ENCODE measurements around the gene CLRN1. TPM values are rescaled to one million over a fixed set of nuclear protein-coding genes. Genes with fewer than 3 reads are reported as not detected.

The CLRN1 gene
- total RNA-seq, 2 experiments from 2014 or later = not detected

- no peak for DNase-seq (ENCODE audit: low spot score)
- Histone ChIP-seq H3K9me2 (ENCODE audit: insufficient read depth, low read length) (no peaks in the 10 kb centered on the region), H3K79me2 (ENCODE audit: insufficient read depth, low read depth, low read length) (no peaks in the 10 kb centered on the region), H3K9me3 (ENCODE audit: low read length) (no peaks in the 10 kb centered on the region), H3K4me2 (ENCODE audit: low read length) (no peak overlapping the region), H2AFZ (ENCODE audit: low read length) (no peak overlapping the region), H3K4me1 (ENCODE audit: insufficient read depth, low read length, poor library complexity, severe bottlenecking) (no peaks in the 10 kb centered on the region), H3K27ac (ENCODE audit: low read depth, low read length, poor library complexity, severe bottlenecking) (no peak overlapping the region), H3K36me3 (ENCODE audit: insufficient read depth, low read length) (no peaks in the 10 kb centered on the region), H4K20me1 (ENCODE audit: insufficient read depth, low read length) (no peaks in the 10 kb centered on the region), H3K4me3 (ENCODE audit: low read depth, low read length, poor library complexity, severe bottlenecking) (no peak overlapping the region)
- no TSS peak for BruUV-seq (replicated peaks)
- POLR2A ChIA-PET = no interaction called here
- TF ChIP-seq EZH2phosphoT487 (IDR thresholded peaks at IDR 0.05; ENCODE audit: borderline replicate concordance, low read depth, low read length) (no peak), CTCF (conservative IDR thresholded peaks at IDR 0.05; ENCODE audit: low read length) (no peak)
- CTCF ChIA-PET (ENCODE audit: unreplicated experiment) = no interaction called here
- intact Hi-C loops (cut with micrococcal nuclease; ENCODE audit: unreplicated experiment) = no loop called here
Measured at GRCh38 chr3:150998996-150999395, 26.5 kb upstream of the CLRN1 start.

- TF ChIP-seq EZH2phosphoT487 (IDR thresholded peaks at IDR 0.05; ENCODE audit: borderline replicate concordance, low read depth, low read length) = no peak
- no peak for TF ChIP-seq CTCF (conservative IDR thresholded peaks at IDR 0.05; ENCODE audit: low read length)
- Histone ChIP-seq H4K20me1 (ENCODE audit: insufficient read depth, low read length) (no peaks in the 10 kb centered on the region), H2AFZ (ENCODE audit: low read length) (no peak overlapping the region), H3K4me3 (ENCODE audit: low read depth, low read length, poor library complexity, severe bottlenecking) (no peak overlapping the region), H3K36me3 (ENCODE audit: insufficient read depth, low read length) (no peaks in the 10 kb centered on the region), H3K4me2 (ENCODE audit: low read length) (no peak overlapping the region), H3K9me2 (ENCODE audit: insufficient read depth, low read length) (no peaks in the 10 kb centered on the region), H3K9me3 (ENCODE audit: low read length) (no peaks in the 10 kb centered on the region), H3K27ac (ENCODE audit: low read depth, low read length, poor library complexity, severe bottlenecking) (no peak overlapping the region), H3K4me1 (ENCODE audit: insufficient read depth, low read length, poor library complexity, severe bottlenecking) (no peaks in the 10 kb centered on the region), H3K79me2 (ENCODE audit: insufficient read depth, low read depth, low read length) (no peaks in the 10 kb centered on the region)
- intact Hi-C loops (cut with micrococcal nuclease; ENCODE audit: unreplicated experiment) = no loop called here
- POLR2A ChIA-PET = interaction anchor here (1.6 to 2.3 kb wide), 3 partner anchors 15 to 26 kb away, joined by 3 to 6 read pairs (median 4); no protein-coding TSS in a partner anchor
- CTCF ChIA-PET (ENCODE audit: unreplicated experiment) = no interaction called here
- BruUV-seq (replicated peaks) = no TSS peak
- no peak for DNase-seq (ENCODE audit: low spot score)
Measured at GRCh38 chr3:150996731-150997130, 24.2 kb upstream of the CLRN1 start.

- Histone ChIP-seq H3K27ac (ENCODE audit: low read depth, low read length, poor library complexity, severe bottlenecking) (no peak overlapping the region), H4K20me1 (ENCODE audit: insufficient read depth, low read length) (no peaks in the 10 kb centered on the region), H3K9me2 (ENCODE audit: insufficient read depth, low read length) (no peaks in the 10 kb centered on the region), H3K4me2 (ENCODE audit: low read length) (no peak overlapping the region), H3K36me3 (ENCODE audit: insufficient read depth, low read length) (no peaks in the 10 kb centered on the region), H3K9me3 (ENCODE audit: low read length) (no peaks in the 10 kb centered on the region), H3K4me1 (ENCODE audit: insufficient read depth, low read length, poor library complexity, severe bottlenecking) (no peaks in the 10 kb centered on the region), H3K79me2 (ENCODE audit: insufficient read depth, low read depth, low read length) (no peaks in the 10 kb centered on the region), H3K4me3 (ENCODE audit: low read depth, low read length, poor library complexity, severe bottlenecking) (no peak overlapping the region), H2AFZ (ENCODE audit: low read length) (no peak overlapping the region)
- CTCF ChIA-PET (ENCODE audit: unreplicated experiment) = no interaction called here
- POLR2A ChIA-PET = interaction anchor here (1.3 to 2.3 kb wide), 2 partner anchors 14 to 17 kb away, joined by 3 to 4 read pairs; no protein-coding TSS in a partner anchor
- BruUV-seq (replicated peaks) = no TSS peak
- DNase-seq (ENCODE audit: low spot score) = no peak
- intact Hi-C loops (cut with micrococcal nuclease; ENCODE audit: unreplicated experiment) = no loop called here
- TF ChIP-seq CTCF (conservative IDR thresholded peaks at IDR 0.05; ENCODE audit: low read length) (no peak), EZH2phosphoT487 (IDR thresholded peaks at IDR 0.05; ENCODE audit: borderline replicate concordance, low read depth, low read length) (no peak)
Measured at GRCh38 chr3:150995510-150995909, 23.0 kb upstream of the CLRN1 start.
